ENCODE data around the gene DHRS13.
A peak's percentile ranks its signal among the peaks of the same experiment; 100 is the strongest.
"Not testable (repeated sequence)": the region's sequence is repeated elsewhere in the genome, so short reads cannot be mapped to it uniquely, and the experiment has no call there.

The DHRS13 gene

GRCh38 chr17:28881533-28882056 is 21.3 kb downstream of the DHRS13 start:
- DNase-seq = no peak

- DNase-seq = no peak
Observed at GRCh38 chr17:28880572-28880945, 22.3 kb downstream of the DHRS13 start.

- no peak for DNase-seq
Observed at GRCh38 chr17:28879886-28880571, 22.9 kb downstream of the DHRS13 start.

GRCh38 chr17:28878981-28879380 is 23.9 kb downstream of the DHRS13 start:
- no peak for DNase-seq

- DNase-seq = no peak
Observed at GRCh38 chr17:28878158-28878910, 24.5 kb downstream of the DHRS13 start.

GRCh38 chr17:28877150-28877711 is 25.6 kb downstream of the DHRS13 start:
- DNase-seq = not testable (repeated sequence)

- DNase-seq = no peak
Observed at GRCh38 chr17:28875848-28876550, 26.9 kb downstream of the DHRS13 start.

GRCh38 chr17:28874750-28875149 is 28.1 kb downstream of the DHRS13 start:
- DNase-seq = no peak

- DNase-seq = no peak
Observed at GRCh38 chr17:28873839-28874238, 29.0 kb downstream of the DHRS13 start.

GRCh38 chr17:28871056-28871579 is 31.8 kb downstream of the DHRS13 start:
- DNase-seq = no peak

- DNase-seq = no peak
Observed at GRCh38 chr17:28867276-28867675, 35.6 kb downstream of the DHRS13 start.

GRCh38 chr17:28865946-28866752 is 36.7 kb downstream of the DHRS13 start:
- peak; percentile 18 to 38 for DNase-seq

- no peak for DNase-seq
Observed at GRCh38 chr17:28864991-28865849, 37.7 kb downstream of the DHRS13 start.

- DNase-seq = no peak
Observed at GRCh38 chr17:28863953-28864352, 38.9 kb downstream of the DHRS13 start.

- DNase-seq = no peak
Observed at GRCh38 chr17:28862561-28862960, 40.3 kb downstream of the DHRS13 start.

- DNase-seq = no peak
Observed at GRCh38 chr17:28861393-28862203, 41.3 kb downstream of the DHRS13 start.

GRCh38 chr17:28860363-28860808 is 42.5 kb downstream of the DHRS13 start:
- DNase-seq = no peak

GRCh38 chr17:28858801-28859355 is 44.0 kb downstream of the DHRS13 start:
- no peak for DNase-seq

- DNase-seq = no peak
Observed at GRCh38 chr17:28857905-28858800, 44.7 kb downstream of the DHRS13 start.
